ENCODE measurements around the gene CD244.
"Not testable (repeated sequence)": the region's sequence is repeated elsewhere in the genome, so short reads cannot be mapped to it uniquely, and the experiment has no call there.

Gene CD244

GRCh38 chr1:160811147-160811546, 51.5 kb downstream of the CD244 start:
- DNase-seq (ENCODE audit: low read depth, low spot score) = no peak

GRCh38 chr1:160810486-160810885, 52.2 kb downstream of the CD244 start:
- no peak for DNase-seq (ENCODE audit: low read depth, low spot score)

GRCh38 chr1:160808289-160808688, 54.4 kb downstream of the CD244 start:
- DNase-seq (ENCODE audit: low read depth, low spot score) = no peak

- DNase-seq (ENCODE audit: low read depth, low spot score) = no peak
Observed at GRCh38 chr1:160807738-160808137, 54.9 kb downstream of the CD244 start.

GRCh38 chr1:160807247-160807646, 55.4 kb downstream of the CD244 start:
- DNase-seq (ENCODE audit: low read depth, low spot score) = no peak

- DNase-seq (ENCODE audit: low read depth, low spot score) = no peak
Observed at GRCh38 chr1:160806784-160807183, 55.9 kb downstream of the CD244 start.

- DNase-seq (ENCODE audit: low read depth, low spot score) = no peak
Observed at GRCh38 chr1:160806109-160806665, 56.5 kb downstream of the CD244 start.

GRCh38 chr1:160801836-160802580, 60.7 kb downstream of the CD244 start:
- DNase-seq (ENCODE audit: low read depth, low spot score) = no peak

GRCh38 chr1:160800645-160801408, 61.9 kb downstream of the CD244 start:
- no peak for DNase-seq (ENCODE audit: low read depth, low spot score)

- DNase-seq (ENCODE audit: low read depth, low spot score) = no peak
Observed at GRCh38 chr1:160800142-160800541, 62.5 kb downstream of the CD244 start.

GRCh38 chr1:160799641-160800040, 63.0 kb downstream of the CD244 start:
- DNase-seq (ENCODE audit: low read depth, low spot score) = no peak

- DNase-seq (ENCODE audit: low read depth, low spot score) = no peak
Observed at GRCh38 chr1:160798439-160798838, 64.2 kb downstream of the CD244 start.

- no peak for DNase-seq (ENCODE audit: low read depth, low spot score)
Observed at GRCh38 chr1:160797861-160798273, 64.8 kb downstream of the CD244 start.

GRCh38 chr1:160797271-160797709, 65.4 kb downstream of the CD244 start:
- no peak for DNase-seq (ENCODE audit: low read depth, low spot score)

- DNase-seq (ENCODE audit: low read depth, low spot score) = no peak
Observed at GRCh38 chr1:160795951-160796383, 66.7 kb downstream of the CD244 start, which contains the start of gene LY9. TSS of gene LY9 (plus strand) at chr1:160796174. CDS start at chr1:160796188, 14 bp downstream.

- DNase-seq (ENCODE audit: low read depth, low spot score) = no peak
Observed at GRCh38 chr1:160794376-160794775, 68.3 kb downstream of the CD244 start.

- no peak for DNase-seq (ENCODE audit: low read depth, low spot score)
Observed at GRCh38 chr1:160789702-160790611, 72.7 kb downstream of the CD244 start.

GRCh38 chr1:160789051-160789701, 73.5 kb downstream of the CD244 start:
- no peak for DNase-seq (ENCODE audit: low read depth, low spot score)

GRCh38 chr1:160782988-160783765, 79.5 kb downstream of the CD244 start:
- DNase-seq (ENCODE audit: low read depth, low spot score) = not testable (repeated sequence)

All from astrocyte of the hippocampus (primary cell).